NCI-H1694 (cell line): ENCODE results near the gene CLNS1A.
"Not testable (repeated sequence)": the region's sequence is repeated elsewhere in the genome, so short reads cannot be mapped to it uniquely, and the experiment has no call there.

Experiments used
- DNase-seq: peaks from one replicate; lab custom pipeline; 2025; lab: John Stamatoyannopoulos, UW

CLNS1A gene, protein sequence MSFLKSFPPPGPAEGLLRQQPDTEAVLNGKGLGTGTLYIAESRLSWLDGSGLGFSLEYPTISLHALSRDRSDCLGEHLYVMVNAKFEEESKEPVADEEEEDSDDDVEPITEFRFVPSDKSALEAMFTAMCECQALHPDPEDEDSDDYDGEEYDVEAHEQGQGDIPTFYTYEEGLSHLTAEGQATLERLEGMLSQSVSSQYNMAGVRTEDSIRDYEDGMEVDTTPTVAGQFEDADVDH

DNA sequence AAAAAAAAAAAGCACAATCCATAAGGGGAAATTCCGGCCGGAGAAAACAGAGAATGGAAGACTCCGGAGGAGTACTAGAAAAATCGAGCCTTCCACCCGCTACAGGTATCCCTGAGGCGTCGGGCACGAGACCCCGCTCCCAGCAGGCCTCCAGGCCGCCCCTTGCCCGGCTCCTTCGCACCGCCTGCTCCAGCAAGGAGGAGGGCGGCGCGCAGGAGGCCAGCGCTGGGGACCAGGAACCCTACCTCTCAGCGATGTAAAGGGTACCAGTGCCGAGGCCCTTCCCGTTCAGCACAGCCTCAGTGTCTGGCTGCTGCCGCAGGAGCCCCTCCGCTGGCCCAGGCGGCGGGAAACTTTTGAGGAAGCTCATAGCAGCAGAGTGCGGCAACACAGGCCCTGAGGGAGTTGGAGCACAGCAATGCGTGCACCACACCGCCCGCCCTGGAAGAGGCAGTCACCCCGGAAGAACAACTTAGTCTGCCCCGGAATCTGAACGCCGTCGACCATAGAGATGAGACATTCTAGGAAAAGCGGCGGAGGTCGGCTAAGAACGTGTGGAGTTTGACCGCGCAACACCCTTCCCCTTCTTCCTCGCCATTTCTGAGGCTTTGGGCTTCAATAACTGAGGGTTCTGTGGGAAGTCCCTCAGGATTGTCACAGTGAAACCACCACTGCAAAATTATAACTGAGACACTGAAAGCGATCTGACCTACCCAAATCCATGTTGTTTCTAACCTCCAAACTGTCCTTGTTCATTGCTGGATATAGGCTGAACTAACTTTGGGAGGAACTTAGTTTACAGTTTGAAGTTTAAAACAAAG, at the start of gene CLNS1A:
CLNS1A (minus strand) TSS at position 450 of the 821 bp plus-strand sequence; CDS start at position 370, 80 bp downstream.
- peak; percentile 82 for DNase-seq

GRCh38 chr11:77687088-77687487, 49.5 kb upstream of the CLNS1A start:
- DNase-seq = no peak

- no peak for DNase-seq
Measured at GRCh38 chr11:77677138-77677537, 39.5 kb upstream of the CLNS1A start.

DNA sequence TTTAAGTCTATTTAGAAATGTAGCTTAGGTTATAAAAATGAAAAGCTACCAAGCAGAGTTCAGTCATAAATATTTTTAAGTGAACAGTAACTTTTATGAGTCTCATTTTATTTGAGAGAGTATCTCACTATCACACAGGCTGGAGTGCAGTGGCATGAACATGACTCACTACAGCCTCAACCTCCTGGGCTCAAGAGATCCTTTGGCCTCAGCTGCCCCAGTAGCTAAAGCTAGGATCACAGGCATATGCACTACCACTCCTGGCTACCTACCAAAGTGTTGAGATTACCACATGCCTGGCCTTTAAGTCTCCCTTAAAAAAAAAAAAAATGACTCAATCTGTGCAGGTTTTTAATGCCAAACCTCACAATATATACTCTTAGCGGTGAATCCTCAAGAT, 34.7 kb upstream of the CLNS1A start:
- no peak for DNase-seq

- no peak for DNase-seq
Measured at GRCh38 chr11:77669848-77670511, 32.4 kb upstream of the CLNS1A start.

- DNase-seq = no peak
Measured at GRCh38 chr11:77668760-77669159, 31.2 kb upstream of the CLNS1A start.

DNA sequence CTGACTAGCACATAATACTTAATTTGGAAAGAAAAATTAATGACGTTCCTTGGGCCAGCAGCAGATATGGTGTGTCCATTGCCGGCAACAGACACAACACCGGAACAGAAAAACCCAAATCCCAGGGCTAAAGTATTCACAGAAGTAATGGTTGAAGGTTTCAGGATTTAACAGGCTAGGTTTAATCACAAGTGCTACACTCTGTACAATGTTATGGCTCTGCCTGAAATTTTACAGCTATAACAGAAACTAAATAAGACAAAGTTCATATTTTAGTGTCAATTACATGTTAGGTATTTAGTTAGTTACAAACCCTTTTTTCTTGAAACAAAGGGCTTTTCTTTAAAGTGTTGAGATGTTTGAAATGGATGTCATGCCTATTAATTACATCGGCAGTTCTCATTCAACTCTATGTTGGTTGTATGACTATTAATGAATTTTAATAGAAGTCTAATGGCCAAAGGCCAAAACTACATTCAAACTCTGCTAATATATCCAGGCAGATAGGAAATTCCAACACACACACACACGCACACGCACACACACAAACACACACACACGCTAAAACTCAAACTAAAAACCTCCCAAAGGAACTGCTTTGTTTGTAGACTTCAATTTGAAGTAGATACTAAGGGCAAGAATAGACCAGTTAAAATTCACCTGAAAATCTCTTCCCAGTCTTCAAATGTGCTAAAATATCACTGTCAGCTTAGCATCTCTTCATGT, 27.8 kb upstream of the CLNS1A start:
- no peak for DNase-seq

GRCh38 chr11:77661670-77662069, 24.1 kb upstream of the CLNS1A start:
- DNase-seq = no peak

DNA sequence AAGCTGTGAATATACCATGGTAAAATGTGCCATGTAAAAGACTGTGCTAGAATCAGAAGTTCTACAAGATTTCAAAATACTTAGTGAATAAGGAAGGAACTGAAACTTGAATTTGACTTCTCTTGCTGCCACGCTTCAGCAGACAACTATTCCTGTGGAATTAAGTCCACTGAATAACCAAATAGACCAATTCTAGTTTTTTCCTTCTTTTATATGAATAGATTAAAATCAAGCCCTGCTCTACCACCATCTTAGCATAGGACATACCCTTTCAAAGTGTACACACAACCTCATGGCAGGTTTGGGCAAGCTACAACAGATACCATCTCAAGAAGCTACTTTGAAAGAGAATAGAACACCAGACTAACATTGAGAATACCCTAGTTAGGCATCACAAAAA, 23.4 kb upstream of the CLNS1A start:
- no peak for DNase-seq

DNA sequence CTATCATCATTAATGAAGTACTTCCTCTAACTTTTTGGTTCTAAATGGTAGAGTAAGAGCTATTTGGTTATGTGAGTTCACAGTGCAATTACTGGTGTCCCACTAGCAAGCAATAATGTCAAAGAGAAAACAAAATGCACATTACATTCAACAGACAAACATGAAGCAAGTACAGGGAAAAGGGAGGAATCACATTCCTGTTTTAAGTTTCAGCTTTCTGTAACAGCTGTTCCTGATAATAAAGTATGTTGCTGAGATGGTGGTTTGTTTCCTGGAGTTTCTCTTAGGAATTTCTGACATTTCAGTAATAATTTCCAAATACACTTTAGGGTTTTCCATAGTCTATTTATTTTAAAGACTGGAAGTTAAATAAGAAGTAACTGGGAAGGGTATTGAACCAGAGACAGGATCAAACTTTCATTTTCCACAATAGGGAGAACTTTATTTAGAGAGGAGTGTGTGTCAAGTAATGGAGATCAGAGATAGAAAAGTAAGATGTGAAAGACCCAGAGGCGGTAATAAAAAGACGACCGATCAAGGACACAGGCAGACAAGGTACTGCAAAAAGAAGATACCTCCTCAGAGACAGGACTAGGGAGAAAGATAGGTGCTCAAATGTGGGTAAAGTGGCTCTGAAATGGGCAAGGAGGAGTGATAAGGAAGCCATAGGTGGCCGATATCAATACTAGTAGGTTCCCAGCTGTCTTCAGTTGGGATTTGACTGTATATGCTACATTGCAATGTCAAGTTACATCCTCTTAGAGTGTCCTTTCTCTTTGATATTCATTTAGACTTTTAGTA, 20.8 kb upstream of the CLNS1A start:
- no peak for DNase-seq

GRCh38 chr11:77656362-77656761, 18.8 kb upstream of the CLNS1A start:
- DNase-seq = no peak

DNA sequence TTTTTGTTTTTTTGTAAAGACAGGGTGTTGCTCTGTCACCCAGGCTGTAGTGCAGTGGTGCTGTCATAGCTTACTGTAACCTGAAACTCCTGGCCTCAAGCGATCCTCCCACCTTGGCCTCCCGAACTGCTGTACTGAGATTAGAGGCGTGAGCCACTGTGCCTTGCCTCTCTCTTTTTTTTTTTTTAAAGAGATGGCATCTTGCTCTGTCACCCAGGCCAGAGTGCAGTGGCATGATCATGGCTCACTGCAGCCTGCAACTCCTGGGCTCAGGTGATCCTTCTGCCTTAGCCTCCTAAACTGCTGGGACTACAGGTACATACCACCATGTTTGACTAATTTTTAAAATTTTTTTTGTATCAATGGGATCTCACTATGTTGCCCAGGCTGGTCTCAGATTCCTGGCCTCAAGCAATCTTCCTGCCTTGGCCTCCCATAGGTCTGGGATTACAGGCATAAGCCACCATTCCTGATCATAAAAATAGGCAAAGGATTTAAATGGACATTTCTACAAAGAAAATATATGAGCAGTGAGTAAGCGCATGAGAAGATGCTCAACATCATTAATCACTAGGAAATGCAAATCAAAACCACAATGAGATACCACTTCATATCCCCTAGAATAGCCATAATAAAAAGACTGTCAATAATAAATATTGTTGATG, 17.3 kb upstream of the CLNS1A start:
- no peak for DNase-seq

DNA sequence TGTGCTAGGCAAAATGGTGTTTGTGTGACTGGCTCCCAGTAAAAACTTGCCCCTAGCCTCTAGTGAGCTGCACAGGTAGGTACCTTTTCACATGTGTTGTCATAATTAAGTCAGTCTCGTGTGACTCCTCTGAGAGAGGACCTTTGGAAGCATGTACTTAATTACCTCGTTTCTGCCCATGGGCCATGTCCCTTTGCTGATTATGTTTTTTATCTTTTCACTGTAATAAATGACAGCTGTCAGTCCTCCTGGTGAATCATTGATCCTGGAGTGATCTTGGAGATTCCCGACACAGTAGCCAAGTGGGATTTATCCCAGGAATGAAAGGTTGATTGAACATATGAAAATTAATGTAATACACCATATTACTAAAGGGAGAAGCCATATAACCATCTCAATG, 12.5 kb upstream of the CLNS1A start:
- DNase-seq = no peak

GRCh38 chr11:77647654-77648305, 10.2 kb upstream of the CLNS1A start:
- DNase-seq = no peak

GRCh38 chr11:77644887-77645286, 7.3 kb upstream of the CLNS1A start:
- DNase-seq = no peak

GRCh38 chr11:77642228-77642627, 4.6 kb upstream of the CLNS1A start:
- no peak for DNase-seq

GRCh38 chr11:77636731-77637344, 756 bp downstream of the CLNS1A start:
- DNase-seq = no peak

DNA sequence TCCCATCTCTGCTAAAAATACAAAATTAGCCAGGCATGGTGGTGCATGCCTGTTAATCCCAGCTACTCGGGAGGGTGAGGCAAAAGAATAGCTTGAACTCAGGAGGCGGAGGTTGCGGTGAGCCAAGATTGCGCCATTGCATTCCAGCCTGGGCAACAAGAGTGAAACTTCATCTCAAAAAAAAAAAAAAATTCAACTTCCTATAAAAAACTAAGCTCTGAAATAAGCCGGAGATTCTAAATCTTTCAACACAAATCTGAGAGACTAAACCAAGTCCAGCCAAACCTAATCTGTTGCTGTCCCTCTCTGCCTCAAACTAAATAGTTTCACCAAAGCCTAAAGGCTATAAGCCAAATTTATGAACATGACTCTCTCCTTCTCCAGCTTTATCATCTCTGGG, 3.7 kb downstream of the CLNS1A start:
- not testable (repeated sequence) for DNase-seq

- DNase-seq = no peak
Measured at GRCh38 chr11:77630157-77630710, 7.4 kb downstream of the CLNS1A start.
